Dendritic cell treated with granulocyte-macrophage colony-stimulating factor and Interleukin-4, amounts not matched to agents 40 ng/mL and 50 ng/mL, for 4 days (primary cell): ENCODE data around the gene GLIPR1L1.

ENCODE experiments used
- H3K27ac Mint-ChIP-seq: one replicate; pipeline ENCODE4 v1.8.0; 2022; ENCODE audit warnings: mild to moderate bottlenecking, mixed read lengths
- H3K27me3 Mint-ChIP-seq: one replicate; pipeline ENCODE4 v1.8.0; 2022; ENCODE audit warnings: mild to moderate bottlenecking, mixed read lengths
- H3K36me3 Mint-ChIP-seq: one replicate; pipeline ENCODE4 v1.8.0; 2022; ENCODE audit warnings: low read depth, mixed read lengths
- H3K4me1 Mint-ChIP-seq: one replicate; pipeline ENCODE4 v1.8.0; 2022; ENCODE audit warnings: low read depth, mixed read lengths
- H3K4me3 Mint-ChIP-seq: one replicate; pipeline ENCODE4 v1.8.0; 2022; ENCODE audit warnings: mild to moderate bottlenecking, moderate library complexity, mixed read lengths
- H3K9me3 Mint-ChIP-seq: one replicate; pipeline ENCODE4 v1.8.0; 2022; ENCODE audit warnings: mixed read lengths
- intact Hi-C: fragments of 100-400 bp; cut with micrococcal nuclease; formaldehyde crosslinking; loops from one replicate; pipeline ENCODE4 v1.15.0; 2022

The GLIPR1L1 gene, protein sequence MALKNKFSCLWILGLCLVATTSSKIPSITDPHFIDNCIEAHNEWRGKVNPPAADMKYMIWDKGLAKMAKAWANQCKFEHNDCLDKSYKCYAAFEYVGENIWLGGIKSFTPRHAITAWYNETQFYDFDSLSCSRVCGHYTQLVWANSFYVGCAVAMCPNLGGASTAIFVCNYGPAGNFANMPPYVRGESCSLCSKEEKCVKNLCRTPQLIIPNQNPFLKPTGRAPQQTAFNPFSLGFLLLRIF

GRCh38 chr12:75334384-75335030 lies at the start of gene GLIPR1L1:
TSS of gene GLIPR1L1 (plus strand) at chr12:75334670. CDS start at chr12:75334729, 59 bp downstream.
- Mint-ChIP-seq H3K27ac (no peak within 1 kb of the TSS), H3K36me3 (no peaks in the 10 kb centered on the region), H3K4me3 (peak within 1 kb of the TSS; percentile 58), H3K4me1 (peaks cover 13% of the 10 kb centered on the region), H3K27me3 (peaks cover 5% of the 10 kb centered on the region), H3K9me3 (no peaks in the 10 kb centered on the region)
- intact Hi-C loops: loop anchor here (2.0 to 10.0 kb wide), 3 partner anchors 58 to 700 kb away; partner anchors contain the start of genes GLIPR1L2 and PHLDA1

- Mint-ChIP-seq H3K9me3 (no peaks in the 10 kb centered on the region), H3K27ac (no peak overlapping the region), H3K27me3 (no peaks in the 10 kb centered on the region), H3K36me3 (no peaks in the 10 kb centered on the region), H3K4me1 (no peaks in the 10 kb centered on the region), H3K4me3 (no peak overlapping the region)
- intact Hi-C loops: no loop called here
Observed at GRCh38 chr12:75288860-75289259, 45.6 kb upstream of the GLIPR1L1 start.

- H3K27me3 Mint-ChIP-seq: no peaks in the 10 kb centered on the region
- intact Hi-C loops: no loop called here
- H3K4me3 Mint-ChIP-seq: no peak overlapping the region
- H3K9me3 Mint-ChIP-seq: no peaks in the 10 kb centered on the region
- H3K4me1 Mint-ChIP-seq: no peaks in the 10 kb centered on the region
- no peak overlapping the region for H3K27ac Mint-ChIP-seq
- H3K36me3 Mint-ChIP-seq: no peaks in the 10 kb centered on the region
Observed at GRCh38 chr12:75289753-75290152, 44.7 kb upstream of the GLIPR1L1 start.

GRCh38 chr12:75291014-75291413 lies 43.5 kb upstream of the GLIPR1L1 start:
- H3K4me1 Mint-ChIP-seq: no peaks in the 10 kb centered on the region
- H3K36me3 Mint-ChIP-seq: no peaks in the 10 kb centered on the region
- H3K4me3 Mint-ChIP-seq: no peak overlapping the region
- no peaks in the 10 kb centered on the region for H3K9me3 Mint-ChIP-seq
- no peak overlapping the region for H3K27ac Mint-ChIP-seq
- H3K27me3 Mint-ChIP-seq: no peaks in the 10 kb centered on the region
- intact Hi-C loops: no loop called here

DNA sequence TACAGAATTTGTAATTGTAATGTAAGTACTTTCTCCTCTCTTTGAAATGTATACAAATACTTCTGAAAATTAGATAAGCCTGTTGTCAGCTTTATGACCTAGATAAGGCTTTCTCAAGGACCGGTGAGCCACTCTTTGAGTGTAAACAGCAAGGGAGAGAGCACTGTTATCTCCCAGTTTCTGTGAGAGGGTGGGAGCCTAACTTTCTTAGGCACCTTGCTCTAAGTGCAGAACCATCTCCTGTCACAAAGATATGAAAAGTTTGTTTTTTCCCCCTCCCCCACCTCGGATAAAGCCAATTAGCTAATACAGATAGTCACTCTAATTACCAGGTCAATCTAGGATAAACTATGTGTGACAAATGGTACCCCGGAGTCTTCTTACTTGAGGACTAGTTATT lies 40.1 kb upstream of the GLIPR1L1 start:
- Mint-ChIP-seq H3K4me1 (no peaks in the 10 kb centered on the region), H3K4me3 (no peak overlapping the region), H3K27ac (no peak overlapping the region), H3K36me3 (no peaks in the 10 kb centered on the region), H3K27me3 (no peaks in the 10 kb centered on the region), H3K9me3 (no peaks in the 10 kb centered on the region)
- intact Hi-C loops: no loop called here

- Mint-ChIP-seq H3K4me3 (no peak overlapping the region), H3K4me1 (no peaks in the 10 kb centered on the region), H3K27ac (no peak overlapping the region), H3K36me3 (no peaks in the 10 kb centered on the region), H3K27me3 (no peaks in the 10 kb centered on the region), H3K9me3 (no peaks in the 10 kb centered on the region)
- intact Hi-C loops: no loop called here
Observed at GRCh38 chr12:75294797-75295196, 39.7 kb upstream of the GLIPR1L1 start.

DNA sequence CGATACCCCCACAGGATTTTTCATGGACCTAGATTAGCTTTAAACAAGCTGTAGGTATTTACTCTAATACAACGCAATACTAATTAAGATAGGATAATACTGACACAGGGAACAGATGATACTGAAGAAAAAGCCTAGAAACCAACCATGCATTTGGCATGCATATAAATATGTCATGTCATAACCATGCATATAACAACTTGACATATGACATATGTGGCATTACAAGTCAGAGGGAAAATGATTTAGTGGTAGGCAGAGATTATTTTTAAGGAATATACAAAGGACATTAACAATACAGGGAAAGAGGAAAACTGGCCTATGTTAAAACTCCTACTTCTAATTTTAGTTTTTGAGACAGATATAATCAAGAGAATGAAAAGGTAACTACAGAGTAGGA lies 32.2 kb upstream of the GLIPR1L1 start:
- H3K27me3 Mint-ChIP-seq: no peaks in the 10 kb centered on the region
- no peaks in the 10 kb centered on the region for H3K4me1 Mint-ChIP-seq
- H3K9me3 Mint-ChIP-seq: no peaks in the 10 kb centered on the region

GRCh38 chr12:75302781-75303180 lies 31.7 kb upstream of the GLIPR1L1 start:
- Mint-ChIP-seq H3K36me3 (no peaks in the 10 kb centered on the region), H3K27me3 (no peaks in the 10 kb centered on the region), H3K4me1 (no peaks in the 10 kb centered on the region), H3K9me3 (no peaks in the 10 kb centered on the region), H3K27ac (no peak overlapping the region), H3K4me3 (no peak overlapping the region)
- intact Hi-C loops: no loop called here

More for the DNA sequence above, 32.2 kb upstream of the GLIPR1L1 start:
- Mint-ChIP-seq H3K27ac (no peak overlapping the region), H3K36me3 (no peaks in the 10 kb centered on the region), H3K4me3 (no peak overlapping the region)
- intact Hi-C loops: no loop called here

GRCh38 chr12:75305412-75306332 lies 28.8 kb upstream of the GLIPR1L1 start:
- intact Hi-C loops: no loop called here
- Mint-ChIP-seq H3K4me3 (no peak overlapping the region), H3K27ac (no peak overlapping the region), H3K4me1 (no peaks in the 10 kb centered on the region), H3K27me3 (no peaks in the 10 kb centered on the region), H3K36me3 (no peaks in the 10 kb centered on the region), H3K9me3 (no peaks in the 10 kb centered on the region)

DNA sequence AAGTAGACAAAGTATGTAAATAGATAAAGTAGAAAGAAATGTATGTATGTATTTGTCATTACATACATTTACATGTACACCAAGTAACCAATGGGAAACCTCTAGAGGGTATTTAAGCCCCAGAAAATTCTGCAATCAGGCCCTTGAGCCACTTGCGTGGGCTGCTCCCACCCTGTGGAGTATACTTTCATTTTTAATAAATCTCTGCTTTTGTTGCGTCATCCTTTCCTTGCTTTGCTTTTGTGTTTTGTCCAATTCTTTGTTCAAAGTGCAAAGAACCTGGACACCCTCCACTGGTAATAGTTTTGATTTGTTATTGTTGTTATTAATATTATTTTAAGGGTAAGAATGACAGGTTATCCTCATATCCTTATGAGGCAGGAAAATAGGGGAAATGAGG lies 26.2 kb upstream of the GLIPR1L1 start:
- H3K27ac Mint-ChIP-seq: no peak overlapping the region
- no peaks in the 10 kb centered on the region for H3K4me1 Mint-ChIP-seq
- no peaks in the 10 kb centered on the region for H3K9me3 Mint-ChIP-seq
- intact Hi-C loops: no loop called here
- no peak overlapping the region for H3K4me3 Mint-ChIP-seq
- H3K36me3 Mint-ChIP-seq: no peaks in the 10 kb centered on the region
- no peaks in the 10 kb centered on the region for H3K27me3 Mint-ChIP-seq

DNA sequence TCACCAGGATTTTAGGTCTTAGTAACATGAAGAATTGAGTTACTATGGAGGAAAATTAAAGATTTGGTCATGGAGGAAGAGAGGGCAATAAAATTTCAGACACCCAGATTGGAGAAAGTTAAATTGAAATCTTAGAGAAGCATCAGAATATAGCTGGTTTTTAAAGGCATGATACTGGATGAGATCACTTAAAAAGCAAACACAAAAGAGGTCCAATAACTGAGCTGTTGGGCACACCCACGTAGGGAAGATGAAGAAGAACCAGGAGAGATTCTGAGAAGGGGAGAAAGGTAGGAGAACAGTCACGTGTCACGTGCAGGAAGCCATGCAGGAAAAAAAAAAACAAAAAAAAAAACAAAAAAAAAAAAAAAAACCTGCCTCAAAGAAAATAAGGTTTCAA lies 23.1 kb upstream of the GLIPR1L1 start:
- Mint-ChIP-seq H3K36me3 (no peaks in the 10 kb centered on the region), H3K4me1 (no peaks in the 10 kb centered on the region), H3K27me3 (no peaks in the 10 kb centered on the region), H3K27ac (no peak overlapping the region), H3K9me3 (no peaks in the 10 kb centered on the region), H3K4me3 (no peak overlapping the region)
- intact Hi-C loops: no loop called here

DNA sequence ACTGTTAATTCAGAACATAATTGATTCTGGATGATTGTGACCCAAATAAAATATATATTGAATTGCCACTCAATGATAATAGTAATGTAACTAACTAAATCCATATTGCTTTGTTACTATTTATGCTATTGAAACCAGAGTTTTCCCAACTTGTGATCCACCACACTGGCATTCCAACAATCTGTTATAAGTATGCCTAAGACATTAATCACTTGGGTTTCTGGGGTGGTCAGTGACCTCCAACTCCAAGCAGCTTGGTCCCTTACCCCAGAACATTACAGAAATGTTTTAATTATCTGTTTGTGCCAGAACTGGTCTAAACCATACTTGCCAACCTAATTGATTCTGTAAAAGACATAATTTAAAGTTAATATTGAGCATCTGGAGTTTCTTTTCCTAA lies 19.0 kb upstream of the GLIPR1L1 start:
- H3K27me3 Mint-ChIP-seq: no peaks in the 10 kb centered on the region
- intact Hi-C loops: no loop called here
- H3K36me3 Mint-ChIP-seq: no peaks in the 10 kb centered on the region
- no peaks in the 10 kb centered on the region for H3K9me3 Mint-ChIP-seq
- no peaks in the 10 kb centered on the region for H3K4me1 Mint-ChIP-seq
- no peak overlapping the region for H3K4me3 Mint-ChIP-seq
- H3K27ac Mint-ChIP-seq: no peak overlapping the region

- intact Hi-C loops: no loop called here
- Mint-ChIP-seq H3K4me1 (no peaks in the 10 kb centered on the region), H3K27me3 (no peaks in the 10 kb centered on the region), H3K27ac (no peak overlapping the region), H3K4me3 (no peak overlapping the region), H3K36me3 (no peaks in the 10 kb centered on the region), H3K9me3 (no peaks in the 10 kb centered on the region)
Observed at GRCh38 chr12:75317784-75318183, 16.7 kb upstream of the GLIPR1L1 start.

DNA sequence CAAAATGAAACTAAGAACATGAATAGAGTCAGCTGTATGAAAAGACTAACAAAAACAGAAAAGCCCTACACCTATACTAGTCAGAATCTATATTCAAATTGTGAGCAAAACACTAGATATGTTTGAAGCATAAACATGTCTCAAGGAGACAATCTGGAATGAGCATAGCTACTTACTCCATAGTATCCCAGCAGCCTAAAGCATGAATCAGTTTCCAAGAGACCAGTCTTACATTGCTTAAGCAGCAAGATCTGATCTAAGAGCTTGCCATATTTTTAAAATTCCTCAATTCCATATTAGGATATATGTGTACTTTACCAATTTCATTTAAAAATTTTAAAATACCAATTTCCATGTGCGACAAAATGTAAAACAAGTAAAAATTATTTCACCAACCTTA lies 12.0 kb upstream of the GLIPR1L1 start:
- H3K4me1 Mint-ChIP-seq: no peaks in the 10 kb centered on the region
- intact Hi-C loops: no loop called here
- no peak overlapping the region for H3K27ac Mint-ChIP-seq
- no peaks in the 10 kb centered on the region for H3K27me3 Mint-ChIP-seq
- no peaks in the 10 kb centered on the region for H3K36me3 Mint-ChIP-seq
- H3K9me3 Mint-ChIP-seq: no peaks in the 10 kb centered on the region
- no peak overlapping the region for H3K4me3 Mint-ChIP-seq
